ENCODE data around the gene SPATA3. TPM values are rescaled to one million over a fixed set of nuclear protein-coding genes. Genes with fewer than 3 reads are reported as not detected.

The SPATA3 gene
- polyA plus RNA-seq, 4 donors = not detected

DNA sequence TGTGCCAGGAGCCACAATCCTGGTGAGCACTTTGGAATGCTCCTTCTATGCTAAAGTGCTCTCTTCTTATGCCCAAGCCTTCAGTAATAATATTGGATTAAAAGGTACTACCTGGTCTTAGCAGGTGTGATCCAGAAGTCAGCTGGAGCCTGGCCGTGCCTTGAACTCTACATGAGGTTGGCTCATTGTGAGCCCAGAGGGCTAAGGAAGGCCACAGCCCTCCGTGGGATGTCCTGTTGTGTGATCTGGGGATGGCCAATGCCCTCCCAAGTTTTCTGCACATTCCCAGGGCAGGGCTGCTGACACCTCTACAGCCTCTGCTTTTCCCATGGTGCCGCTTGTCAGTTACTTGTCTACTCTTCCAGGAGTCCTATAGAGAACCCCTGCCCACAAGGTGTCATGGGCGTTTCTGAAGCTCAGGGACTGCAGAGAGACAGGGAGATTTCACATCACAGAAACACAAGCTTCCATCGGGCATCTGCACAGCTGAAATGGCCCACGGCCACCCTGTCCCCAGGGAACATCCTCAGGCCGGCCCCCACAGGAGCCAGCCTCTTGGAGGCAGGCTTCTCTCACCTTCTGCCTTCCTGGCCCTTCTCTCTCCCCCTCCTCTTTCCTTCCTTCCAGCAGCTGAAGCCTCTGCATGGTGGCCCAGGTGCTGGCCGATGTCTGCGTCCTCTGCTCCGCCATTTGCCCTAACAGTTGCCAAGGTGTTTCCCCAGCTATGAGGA is 43.5 kb upstream of the SPATA3 start:
- no peak for FAIRE-seq
- DNase-seq = no peak
- Histone ChIP-seq H3K9me3 (ENCODE audit: control insufficient read depth in 2 of 2, insufficient read depth in 1 of 2, low read depth in 1 of 2, low read length in 1 of 2) (peaks cover 0 to 7% of the 10 kb centered on the region in 2 donors), H3K4me1 (ENCODE audit: control insufficient read depth in 3 of 3, insufficient read depth in 2 of 3, low read depth in 1 of 3, low read length in 2 of 3) (no peaks in the 10 kb centered on the region), H3K4me3 (ENCODE audit: low read depth in 1 of 3, low read length in 3 of 3) (no peak overlapping the region), H3K36me3 (ENCODE audit: control insufficient read depth in 3 of 3, insufficient read depth in 2 of 3, low read depth in 1 of 3, low read length in 3 of 3) (no peaks in the 10 kb centered on the region), H3K27me3 (ENCODE audit: control insufficient read depth in 3 of 3, insufficient read depth in 3 of 3, low read length in 3 of 3) (peaks cover 0 to 9% (median 5%) of the 10 kb centered on the region in 3 donors), H3K27ac (ENCODE audit: low read depth in 1 of 3, low read length in 2 of 3) (no peak overlapping the region)
- WGBS, 3 donors = 90 to 92% (median 92%) methylated on average over 10 of the region's 10 CpGs

DNA sequence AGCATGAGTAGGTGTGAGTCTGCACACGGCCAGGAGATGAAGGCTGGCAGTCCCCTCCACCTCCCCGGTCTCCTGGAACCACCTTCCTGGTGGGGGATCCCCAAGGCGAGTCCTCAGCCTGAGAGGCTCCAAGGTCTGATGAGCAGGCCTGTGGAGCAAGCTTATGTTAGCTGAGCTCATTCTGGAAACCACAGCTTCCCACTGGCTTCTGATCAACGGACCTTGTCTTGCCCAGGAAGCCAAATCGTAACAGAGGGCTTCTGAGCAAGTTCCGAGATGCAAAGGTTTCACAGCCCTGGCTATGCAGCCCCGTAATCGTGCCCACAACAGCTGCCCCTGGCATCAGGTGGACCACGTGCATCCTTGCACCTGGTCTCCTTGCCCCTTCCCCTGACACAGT is 42.1 kb upstream of the SPATA3 start:
- Histone ChIP-seq H3K36me3 (ENCODE audit: control insufficient read depth in 3 of 3, insufficient read depth in 2 of 3, low read depth in 1 of 3, low read length in 3 of 3) (no peaks in the 10 kb centered on the region), H3K9me3 (ENCODE audit: control insufficient read depth in 2 of 2, insufficient read depth in 1 of 2, low read depth in 1 of 2, low read length in 1 of 2) (peaks cover 0 to 7% of the 10 kb centered on the region in 2 donors), H3K4me3 (ENCODE audit: low read depth in 1 of 3, low read length in 3 of 3) (no peak overlapping the region), H3K27ac (ENCODE audit: low read depth in 1 of 3, low read length in 2 of 3) (no peak overlapping the region), H3K27me3 (ENCODE audit: control insufficient read depth in 3 of 3, insufficient read depth in 3 of 3, low read length in 3 of 3) (peaks cover 0 to 11% (median 5%) of the 10 kb centered on the region in 3 donors), H3K4me1 (ENCODE audit: control insufficient read depth in 3 of 3, insufficient read depth in 2 of 3, low read depth in 1 of 3, low read length in 2 of 3) (peaks cover 0 to 4% (median 0%) of the 10 kb centered on the region in 3 donors)
- DNase-seq (no peak), FAIRE-seq (no peak)
- 66 to 71% (median 71%) methylated on average over 9 of the region's 9 CpGs for WGBS, 3 donors

DNA sequence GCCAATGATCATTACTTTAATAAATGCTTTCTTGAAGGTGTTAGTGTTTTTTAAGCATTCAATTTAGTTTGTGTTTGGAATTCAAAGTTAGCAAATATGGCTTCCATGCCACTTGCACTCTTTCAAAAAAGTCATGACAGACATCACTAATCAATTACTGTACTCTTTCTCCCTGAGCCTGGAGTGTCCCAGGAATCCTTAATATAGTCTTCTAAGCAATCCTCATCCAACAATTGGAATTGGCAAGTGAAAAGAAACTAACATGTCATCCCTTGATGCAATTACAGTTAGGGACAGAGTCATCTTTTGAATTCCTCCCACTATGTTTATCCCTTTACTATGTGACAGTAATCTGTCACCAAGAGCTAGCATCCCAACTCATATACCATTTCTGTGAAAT is 41.2 kb upstream of the SPATA3 start:
- Histone ChIP-seq H3K36me3 (ENCODE audit: control insufficient read depth in 3 of 3, insufficient read depth in 2 of 3, low read depth in 1 of 3, low read length in 3 of 3) (no peaks in the 10 kb centered on the region), H3K4me1 (ENCODE audit: control insufficient read depth in 3 of 3, insufficient read depth in 2 of 3, low read depth in 1 of 3, low read length in 2 of 3) (peaks cover 0 to 4% (median 0%) of the 10 kb centered on the region in 3 donors), H3K27me3 (ENCODE audit: control insufficient read depth in 3 of 3, insufficient read depth in 3 of 3, low read length in 3 of 3) (peaks cover 0 to 11% (median 5%) of the 10 kb centered on the region in 3 donors), H3K9me3 (ENCODE audit: control insufficient read depth in 2 of 2, insufficient read depth in 1 of 2, low read depth in 1 of 2, low read length in 1 of 2) (peaks cover 0 to 7% of the 10 kb centered on the region in 2 donors), H3K4me3 (ENCODE audit: low read depth in 1 of 3, low read length in 3 of 3) (no peak overlapping the region), H3K27ac (ENCODE audit: low read depth in 1 of 3, low read length in 2 of 3) (no peak overlapping the region)
- FAIRE-seq (no peak), DNase-seq (no peak)

DNA sequence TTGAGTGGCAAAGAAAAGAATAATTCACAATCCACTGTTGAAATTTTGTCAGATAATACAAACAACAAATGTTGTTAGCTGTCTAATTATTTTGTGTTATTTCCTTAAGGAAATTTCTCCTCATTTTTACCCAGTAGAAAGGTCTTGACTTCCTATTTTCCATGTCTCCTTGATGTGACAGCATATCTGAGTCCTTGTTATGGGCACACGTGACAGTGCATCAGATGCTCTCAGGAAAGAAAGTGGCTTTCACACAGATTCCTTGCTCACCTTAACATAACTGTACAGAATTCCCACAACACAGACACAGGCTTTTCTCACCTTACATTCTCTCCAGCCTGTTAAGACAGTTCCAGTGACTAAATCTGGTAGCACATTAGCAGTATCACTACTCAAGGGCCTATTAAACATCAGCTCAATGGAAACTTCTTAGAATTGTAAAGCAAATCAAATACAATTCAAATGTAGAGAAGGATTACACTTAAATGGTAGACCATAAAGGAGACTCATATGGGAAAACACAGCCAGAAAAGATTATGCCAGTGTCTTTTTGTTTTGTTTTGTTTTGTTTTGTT is 40.7 kb upstream of the SPATA3 start:
- 76 to 88% (median 88%) methylated on average over 1 of the region's 1 CpG for WGBS, 3 donors
- Histone ChIP-seq H3K4me3 (ENCODE audit: low read depth in 1 of 3, low read length in 3 of 3) (no peak overlapping the region), H3K27me3 (ENCODE audit: control insufficient read depth in 3 of 3, insufficient read depth in 3 of 3, low read length in 3 of 3) (peaks cover 0 to 11% (median 5%) of the 10 kb centered on the region in 3 donors), H3K9me3 (ENCODE audit: control insufficient read depth in 2 of 2, insufficient read depth in 1 of 2, low read depth in 1 of 2, low read length in 1 of 2) (peaks cover 0 to 7% of the 10 kb centered on the region in 2 donors), H3K27ac (ENCODE audit: low read depth in 1 of 3, low read length in 2 of 3) (no peak overlapping the region), H3K36me3 (ENCODE audit: control insufficient read depth in 3 of 3, insufficient read depth in 2 of 3, low read depth in 1 of 3, low read length in 3 of 3) (no peaks in the 10 kb centered on the region), H3K4me1 (ENCODE audit: control insufficient read depth in 3 of 3, insufficient read depth in 2 of 3, low read depth in 1 of 3, low read length in 2 of 3) (peaks cover 0 to 4% (median 0%) of the 10 kb centered on the region in 3 donors)
- FAIRE-seq (no peak), DNase-seq (no peak)

DNA sequence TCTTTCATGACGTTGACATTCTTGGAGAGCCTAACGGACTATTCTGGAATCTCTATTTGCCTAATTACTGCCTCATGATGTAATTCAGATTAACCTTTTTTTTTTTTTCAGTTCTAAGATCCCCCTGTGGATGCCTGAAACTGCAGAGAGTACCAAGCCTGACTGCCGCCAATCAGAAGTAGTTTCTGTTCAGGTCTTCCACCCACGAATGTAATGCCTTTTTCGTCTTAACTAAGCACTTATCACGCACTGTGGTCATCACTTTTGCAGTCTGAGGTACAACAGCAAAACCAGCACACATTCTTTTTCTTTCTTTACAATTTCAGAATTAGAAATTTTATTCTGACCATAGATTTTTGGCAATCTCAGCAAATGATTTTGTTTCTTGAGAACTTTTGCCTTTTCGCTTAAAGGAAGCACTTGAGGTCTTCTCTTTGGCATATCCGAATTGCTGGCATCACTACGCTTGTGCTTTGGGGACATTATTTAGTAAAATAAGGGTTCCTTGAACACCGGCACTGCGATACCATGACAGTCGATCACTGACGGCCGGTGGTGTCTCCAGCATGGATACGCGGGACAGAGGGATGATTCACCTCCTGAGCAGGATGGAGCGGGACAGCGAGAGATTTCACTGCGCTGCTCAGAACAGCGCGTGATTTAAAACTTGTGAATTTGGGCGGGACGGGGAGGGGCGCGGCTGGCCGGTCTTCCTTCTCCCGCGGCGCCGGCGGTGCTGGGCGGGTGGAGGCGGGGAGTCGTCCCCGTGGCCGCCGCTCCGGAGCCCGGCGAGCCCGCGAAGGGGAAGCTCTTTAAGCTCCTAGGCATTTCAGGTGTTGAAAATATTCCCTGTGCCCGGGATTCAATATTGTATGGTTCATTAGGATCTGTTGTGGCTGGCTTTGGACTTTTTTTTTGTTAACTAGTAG is 38.8 kb upstream of the SPATA3 start:
- Histone ChIP-seq H3K4me3 (ENCODE audit: low read depth in 1 of 3, low read length in 3 of 3) (peak overlapping the region in 2 of 3 donors; percentile 21 to 24), H3K4me1 (ENCODE audit: control insufficient read depth in 3 of 3, insufficient read depth in 2 of 3, low read depth in 1 of 3, low read length in 2 of 3) (peaks cover 0 to 4% (median 0%) of the 10 kb centered on the region in 3 donors), H3K27ac (ENCODE audit: low read depth in 1 of 3, low read length in 2 of 3) (no peak overlapping the region), H3K36me3 (ENCODE audit: control insufficient read depth in 3 of 3, insufficient read depth in 2 of 3, low read depth in 1 of 3, low read length in 3 of 3) (no peaks in the 10 kb centered on the region), H3K27me3 (ENCODE audit: control insufficient read depth in 3 of 3, insufficient read depth in 3 of 3, low read length in 3 of 3) (peaks cover 0 to 11% (median 5%) of the 10 kb centered on the region in 3 donors), H3K9me3 (ENCODE audit: control insufficient read depth in 2 of 2, insufficient read depth in 1 of 2, low read depth in 1 of 2, low read length in 1 of 2) (peaks cover 0 to 7% of the 10 kb centered on the region in 2 donors)
- no peak for FAIRE-seq
- 5 to 10% (median 6%) methylated on average over 36 to 43 of the region's 43 CpGs for WGBS, 3 donors
- peak; percentile 49 to 58 for DNase-seq

DNA sequence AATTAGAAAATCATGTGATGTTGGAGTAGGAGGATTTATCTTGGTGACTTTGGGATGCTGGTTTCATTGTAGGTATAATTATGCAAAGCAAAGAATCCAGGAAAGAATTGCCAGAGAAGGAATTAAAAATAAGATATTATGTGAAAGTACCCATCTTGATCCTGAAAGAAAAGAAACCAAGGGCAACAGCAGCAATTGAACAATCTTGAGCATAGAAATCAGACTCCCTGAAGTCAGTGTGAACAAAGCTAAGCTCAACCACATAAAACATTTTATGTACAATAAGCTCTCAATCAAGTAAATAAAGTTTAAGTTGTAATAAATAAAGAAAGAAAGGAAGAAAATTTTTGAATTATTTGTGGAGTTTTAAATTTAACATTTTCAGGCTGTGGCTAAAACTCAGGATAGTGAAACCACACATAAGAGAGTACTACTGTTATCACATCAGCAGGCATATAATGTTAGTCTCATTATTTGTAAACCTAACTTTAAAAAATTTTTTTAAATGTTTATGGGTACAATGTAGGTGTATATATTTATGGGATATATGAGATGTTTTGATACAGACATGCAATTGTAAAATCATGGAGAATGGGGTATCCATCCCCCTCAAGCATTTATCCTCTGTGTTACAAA is 38.0 kb upstream of the SPATA3 start:
- FAIRE-seq = peak; percentile 44
- Histone ChIP-seq H3K27me3 (ENCODE audit: control insufficient read depth in 3 of 3, insufficient read depth in 3 of 3, low read length in 3 of 3) (peaks cover 0 to 11% (median 5%) of the 10 kb centered on the region in 3 donors), H3K4me1 (ENCODE audit: control insufficient read depth in 3 of 3, insufficient read depth in 2 of 3, low read depth in 1 of 3, low read length in 2 of 3) (peaks cover 0 to 4% (median 0%) of the 10 kb centered on the region in 3 donors), H3K4me3 (ENCODE audit: low read depth in 1 of 3, low read length in 3 of 3) (peak overlapping the region in 1 of 3 donors; percentile 21), H3K9me3 (ENCODE audit: control insufficient read depth in 2 of 2, insufficient read depth in 1 of 2, low read depth in 1 of 2, low read length in 1 of 2) (peaks cover 0 to 4% of the 10 kb centered on the region in 2 donors), H3K36me3 (ENCODE audit: control insufficient read depth in 3 of 3, insufficient read depth in 2 of 3, low read depth in 1 of 3, low read length in 3 of 3) (no peaks in the 10 kb centered on the region), H3K27ac (ENCODE audit: low read depth in 1 of 3, low read length in 2 of 3) (no peak overlapping the region)
- DNase-seq = no peak

DNA sequence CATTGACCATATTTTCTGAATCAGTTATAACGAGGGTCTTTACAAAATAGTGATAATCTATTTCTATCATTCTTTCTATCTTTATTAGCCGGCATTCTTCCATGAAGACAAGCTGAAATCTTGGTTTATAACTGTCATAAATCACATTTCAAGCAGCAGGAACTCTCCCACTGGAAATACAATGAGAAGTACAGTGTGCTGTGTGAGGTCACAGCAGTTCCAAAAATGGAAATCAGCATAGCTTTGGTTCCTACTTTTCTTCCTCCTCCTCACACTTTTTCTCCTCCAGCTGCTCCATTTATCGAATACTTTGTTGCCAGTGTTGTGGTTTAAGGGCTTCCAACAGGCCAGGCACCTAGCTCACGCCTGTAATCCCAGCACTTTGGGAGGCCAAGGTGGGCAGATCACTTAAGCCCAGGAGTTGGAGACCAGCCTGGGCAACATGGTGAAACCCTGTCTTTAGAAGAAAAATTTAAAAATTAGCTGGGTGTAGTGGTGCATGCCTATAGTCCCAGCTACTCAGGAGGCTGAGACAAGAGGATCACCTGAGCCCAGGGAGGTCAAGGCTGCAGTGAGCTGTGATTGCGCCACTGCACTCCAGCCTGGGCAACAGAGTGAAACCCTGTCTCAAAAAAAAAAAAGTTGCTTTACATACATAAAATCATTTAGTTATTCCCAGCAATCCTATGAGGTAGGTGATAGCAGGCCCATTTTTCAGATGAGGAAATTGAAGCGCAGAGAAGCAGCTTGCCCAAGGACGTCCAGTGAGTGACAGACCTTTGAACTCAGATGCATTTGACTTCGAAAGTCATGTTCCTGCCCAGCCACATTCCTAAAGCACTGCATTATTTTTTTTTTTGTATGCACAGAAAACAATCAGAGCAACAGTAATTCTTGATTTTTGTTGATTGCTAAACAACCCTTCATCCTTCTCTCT is 36.8 kb upstream of the SPATA3 start:
- H3K9me3 ChIP-seq (ENCODE audit: control insufficient read depth in 2 of 2, insufficient read depth in 1 of 2, low read depth in 1 of 2, low read length in 1 of 2) = peaks cover 0 to under 1% of the 10 kb centered on the region in 2 donors
- peaks cover 0 to 11% (median 5%) of the 10 kb centered on the region in 3 donors for H3K27me3 ChIP-seq (ENCODE audit: control insufficient read depth in 3 of 3, insufficient read depth in 3 of 3, low read length in 3 of 3)
- FAIRE-seq (no peak), DNase-seq (peak in 1 of 2 donors; percentile 23)
- WGBS, 3 donors = 47 to 78% (median 61%) methylated on average over 8 of the region's 8 CpGs
- H3K4me1 ChIP-seq (ENCODE audit: control insufficient read depth in 3 of 3, insufficient read depth in 2 of 3, low read depth in 1 of 3, low read length in 2 of 3) = peaks cover 0 to 4% (median 0%) of the 10 kb centered on the region in 3 donors
- no peak overlapping the region for H3K4me3 ChIP-seq (ENCODE audit: low read depth in 1 of 3, low read length in 3 of 3)
- H3K27ac ChIP-seq (ENCODE audit: low read depth in 1 of 3, low read length in 2 of 3) = no peak overlapping the region
- H3K36me3 ChIP-seq (ENCODE audit: control insufficient read depth in 3 of 3, insufficient read depth in 2 of 3, low read depth in 1 of 3, low read length in 3 of 3) = no peaks in the 10 kb centered on the region

Measured in small intestine (tissue), 7 donors.